ENCODE data around the gene DRD2. TPM values are rescaled to one million over a fixed set of nuclear protein-coding genes. Genes with fewer than 3 reads are reported as not detected.

The DRD2 gene
- total and polyA plus RNA-seq, 4 donors: not detected

GRCh38 chr11:113488931-113489351 is 13.7 kb upstream of the DRD2 start:
- no peak overlapping the region for H3K4me3 ChIP-seq (ENCODE audit: low read depth in 1 of 3, low read length in 3 of 3)
- DNase-seq (ENCODE audit: low spot score): no peak
- H3K9ac ChIP-seq (ENCODE audit: low read depth in 1 of 2, low read length in 2 of 2): no peak overlapping the region
- H3K27me3 ChIP-seq (ENCODE audit: control insufficient read depth in 4 of 4, insufficient read depth in 4 of 4, low read length in 3 of 4): peaks cover 0 to 7% (median 0%) of the 10 kb centered on the region in 4 donors
- H3K27ac ChIP-seq (ENCODE audit: low read depth in 1 of 2, low read length in 2 of 2): no peak overlapping the region
- no peaks in the 10 kb centered on the region for H3K9me3 ChIP-seq (ENCODE audit: control insufficient read depth in 4 of 4, low read length in 3 of 4)
- no peaks in the 10 kb centered on the region for H3K4me1 ChIP-seq (ENCODE audit: control insufficient read depth in 4 of 4, insufficient read depth in 4 of 4, low read length in 3 of 4)
- TF ChIP-seq RAD21 (IDR thresholded peaks at IDR 0.05) (no peak), YY1 (IDR thresholded peaks at IDR 0.05) (no peak), EGR1 (IDR thresholded peaks at IDR 0.05; ENCODE audit: low read depth in 2 of 2) (no peak), GABPA (IDR thresholded peaks at IDR 0.05 in 1 of 2, conservative IDR thresholded peaks at IDR 0.05 in 1 of 2) (no peak), SP1 (IDR thresholded peaks at IDR 0.05) (no peak)
- no peaks in the 10 kb centered on the region for H3K36me3 ChIP-seq (ENCODE audit: control insufficient read depth in 4 of 4, insufficient read depth in 3 of 4, low read depth in 1 of 4, low read length in 3 of 4)

GRCh38 chr11:113487622-113488021 is 12.4 kb upstream of the DRD2 start:
- 67% methylated on average over 4 of the region's 4 CpGs for WGBS
- no peak for DNase-seq (ENCODE audit: low spot score)
- Histone ChIP-seq H3K4me1 (ENCODE audit: control insufficient read depth in 4 of 4, insufficient read depth in 4 of 4, low read length in 3 of 4) (no peaks in the 10 kb centered on the region), H3K36me3 (ENCODE audit: control insufficient read depth in 4 of 4, insufficient read depth in 3 of 4, low read depth in 1 of 4, low read length in 3 of 4) (no peaks in the 10 kb centered on the region), H3K9me3 (ENCODE audit: control insufficient read depth in 4 of 4, low read length in 3 of 4) (no peaks in the 10 kb centered on the region), H3K27ac (ENCODE audit: low read depth in 1 of 2, low read length in 2 of 2) (no peak overlapping the region), H3K4me3 (ENCODE audit: low read depth in 1 of 3, low read length in 3 of 3) (no peak overlapping the region), H3K27me3 (ENCODE audit: control insufficient read depth in 4 of 4, insufficient read depth in 4 of 4, low read length in 3 of 4) (peaks cover 0 to 4% (median 0%) of the 10 kb centered on the region in 4 donors), H3K9ac (ENCODE audit: low read depth in 1 of 2, low read length in 2 of 2) (no peak overlapping the region)
- TF ChIP-seq, protein P1, sequence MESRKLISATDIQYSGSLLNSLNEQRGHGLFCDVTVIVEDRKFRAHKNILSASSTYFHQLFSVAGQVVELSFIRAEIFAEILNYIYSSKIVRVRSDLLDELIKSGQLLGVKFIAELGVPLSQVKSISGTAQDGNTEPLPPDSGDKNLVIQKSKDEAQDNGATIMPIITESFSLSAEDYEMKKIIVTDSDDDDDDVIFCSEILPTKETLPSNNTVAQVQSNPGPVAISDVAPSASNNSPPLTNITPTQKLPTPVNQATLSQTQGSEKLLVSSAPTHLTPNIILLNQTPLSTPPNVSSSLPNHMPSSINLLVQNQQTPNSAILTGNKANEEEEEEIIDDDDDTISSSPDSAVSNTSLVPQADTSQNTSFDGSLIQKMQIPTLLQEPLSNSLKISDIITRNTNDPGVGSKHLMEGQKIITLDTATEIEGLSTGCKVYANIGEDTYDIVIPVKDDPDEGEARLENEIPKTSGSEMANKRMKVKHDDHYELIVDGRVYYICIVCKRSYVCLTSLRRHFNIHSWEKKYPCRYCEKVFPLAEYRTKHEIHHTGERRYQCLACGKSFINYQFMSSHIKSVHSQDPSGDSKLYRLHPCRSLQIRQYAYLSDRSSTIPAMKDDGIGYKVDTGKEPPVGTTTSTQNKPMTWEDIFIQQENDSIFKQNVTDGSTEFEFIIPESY (IDR thresholded peaks at IDR 0.05): no peak
- TF ChIP-seq RAD21 (IDR thresholded peaks at IDR 0.05) (no peak), SP1 (IDR thresholded peaks at IDR 0.05) (no peak), FOXA2 (IDR thresholded peaks at IDR 0.05) (no peak), RXRA (IDR thresholded peaks at IDR 0.05) (no peak)
- TF ChIP-seq, protein P2, sequence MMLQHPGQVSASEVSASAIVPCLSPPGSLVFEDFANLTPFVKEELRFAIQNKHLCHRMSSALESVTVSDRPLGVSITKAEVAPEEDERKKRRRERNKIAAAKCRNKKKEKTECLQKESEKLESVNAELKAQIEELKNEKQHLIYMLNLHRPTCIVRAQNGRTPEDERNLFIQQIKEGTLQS (IDR thresholded peaks at IDR 0.05): no peak

GRCh38 chr11:113484223-113484622 is 9.0 kb upstream of the DRD2 start:
- WGBS: 85% methylated on average over 2 of the region's 2 CpGs
- no peak for DNase-seq (ENCODE audit: low spot score)
- Histone ChIP-seq H3K4me3 (ENCODE audit: low read depth in 1 of 3, low read length in 3 of 3) (no peak overlapping the region), H3K27me3 (ENCODE audit: control insufficient read depth in 4 of 4, insufficient read depth in 4 of 4, low read length in 3 of 4) (peaks cover 0 to 4% (median 2%) of the 10 kb centered on the region in 4 donors), H3K9me3 (ENCODE audit: control insufficient read depth in 4 of 4, low read length in 3 of 4) (no peaks in the 10 kb centered on the region), H3K4me1 (ENCODE audit: control insufficient read depth in 4 of 4, insufficient read depth in 4 of 4, low read length in 3 of 4) (no peaks in the 10 kb centered on the region), H3K36me3 (ENCODE audit: control insufficient read depth in 4 of 4, insufficient read depth in 3 of 4, low read depth in 1 of 4, low read length in 3 of 4) (no peaks in the 10 kb centered on the region), H3K27ac (ENCODE audit: low read depth in 1 of 2, low read length in 2 of 2) (no peak overlapping the region), H3K9ac (ENCODE audit: low read depth in 1 of 2, low read length in 2 of 2) (no peak overlapping the region)
- TF ChIP-seq, protein P3, sequence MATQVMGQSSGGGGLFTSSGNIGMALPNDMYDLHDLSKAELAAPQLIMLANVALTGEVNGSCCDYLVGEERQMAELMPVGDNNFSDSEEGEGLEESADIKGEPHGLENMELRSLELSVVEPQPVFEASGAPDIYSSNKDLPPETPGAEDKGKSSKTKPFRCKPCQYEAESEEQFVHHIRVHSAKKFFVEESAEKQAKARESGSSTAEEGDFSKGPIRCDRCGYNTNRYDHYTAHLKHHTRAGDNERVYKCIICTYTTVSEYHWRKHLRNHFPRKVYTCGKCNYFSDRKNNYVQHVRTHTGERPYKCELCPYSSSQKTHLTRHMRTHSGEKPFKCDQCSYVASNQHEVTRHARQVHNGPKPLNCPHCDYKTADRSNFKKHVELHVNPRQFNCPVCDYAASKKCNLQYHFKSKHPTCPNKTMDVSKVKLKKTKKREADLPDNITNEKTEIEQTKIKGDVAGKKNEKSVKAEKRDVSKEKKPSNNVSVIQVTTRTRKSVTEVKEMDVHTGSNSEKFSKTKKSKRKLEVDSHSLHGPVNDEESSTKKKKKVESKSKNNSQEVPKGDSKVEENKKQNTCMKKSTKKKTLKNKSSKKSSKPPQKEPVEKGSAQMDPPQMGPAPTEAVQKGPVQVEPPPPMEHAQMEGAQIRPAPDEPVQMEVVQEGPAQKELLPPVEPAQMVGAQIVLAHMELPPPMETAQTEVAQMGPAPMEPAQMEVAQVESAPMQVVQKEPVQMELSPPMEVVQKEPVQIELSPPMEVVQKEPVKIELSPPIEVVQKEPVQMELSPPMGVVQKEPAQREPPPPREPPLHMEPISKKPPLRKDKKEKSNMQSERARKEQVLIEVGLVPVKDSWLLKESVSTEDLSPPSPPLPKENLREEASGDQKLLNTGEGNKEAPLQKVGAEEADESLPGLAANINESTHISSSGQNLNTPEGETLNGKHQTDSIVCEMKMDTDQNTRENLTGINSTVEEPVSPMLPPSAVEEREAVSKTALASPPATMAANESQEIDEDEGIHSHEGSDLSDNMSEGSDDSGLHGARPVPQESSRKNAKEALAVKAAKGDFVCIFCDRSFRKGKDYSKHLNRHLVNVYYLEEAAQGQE (IDR thresholded peaks at IDR 0.05): no peak
- TF ChIP-seq NR2F2 (IDR thresholded peaks at IDR 0.05) (no peak), HNF4G (IDR thresholded peaks at IDR 0.05) (no peak), RXRA (IDR thresholded peaks at IDR 0.05) (no peak), JUND (IDR thresholded peaks at IDR 0.05) (no peak)
- TF ChIP-seq, protein P4, sequence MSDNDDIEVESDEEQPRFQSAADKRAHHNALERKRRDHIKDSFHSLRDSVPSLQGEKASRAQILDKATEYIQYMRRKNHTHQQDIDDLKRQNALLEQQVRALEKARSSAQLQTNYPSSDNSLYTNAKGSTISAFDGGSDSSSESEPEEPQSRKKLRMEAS (IDR thresholded peaks at IDR 0.05): no peak
- TF ChIP-seq, protein P2 (IDR thresholded peaks at IDR 0.05): no peak
